ENCODE measurements around the gene RAB6B.

The RAB6B gene

GRCh38 chr3:133855772-133856171 is 39.9 kb downstream of the RAB6B start:
- DNase-seq, result no peak

GRCh38 chr3:133855002-133855370 is 40.7 kb downstream of the RAB6B start:
- DNase-seq, result no peak

GRCh38 chr3:133854264-133855001 is 41.2 kb downstream of the RAB6B start:
- DNase-seq, result no peak

- DNase-seq, result no peak
Measured at GRCh38 chr3:133853925-133854227, 41.8 kb downstream of the RAB6B start.

- no peak for DNase-seq
Measured at GRCh38 chr3:133853063-133853924, 42.4 kb downstream of the RAB6B start.

GRCh38 chr3:133851931-133852330 is 43.8 kb downstream of the RAB6B start:
- DNase-seq, result no peak

- DNase-seq, result no peak
Measured at GRCh38 chr3:133851266-133851906, 44.3 kb downstream of the RAB6B start.

GRCh38 chr3:133850034-133850433 is 45.6 kb downstream of the RAB6B start:
- no peak for DNase-seq

GRCh38 chr3:133849346-133849745 is 46.3 kb downstream of the RAB6B start:
- DNase-seq, result no peak

GRCh38 chr3:133845127-133845526 is 50.6 kb downstream of the RAB6B start:
- no peak for DNase-seq

- DNase-seq, result no peak
Measured at GRCh38 chr3:133843634-133844033, 52.0 kb downstream of the RAB6B start.

GRCh38 chr3:133842158-133842557 is 53.5 kb downstream of the RAB6B start:
- no peak for DNase-seq

- DNase-seq, result no peak
Measured at GRCh38 chr3:133841196-133841595, 54.5 kb downstream of the RAB6B start.

GRCh38 chr3:133840767-133841166 is 54.9 kb downstream of the RAB6B start:
- no peak for DNase-seq

GRCh38 chr3:133840055-133840737 is 55.5 kb downstream of the RAB6B start:
- DNase-seq, result no peak

- no peak for DNase-seq
Measured at GRCh38 chr3:133838916-133839800, 56.5 kb downstream of the RAB6B start.

GRCh38 chr3:133838296-133838789 is 57.3 kb downstream of the RAB6B start:
- DNase-seq, result no peak

GRCh38 chr3:133837487-133838295 is 58.0 kb downstream of the RAB6B start:
- DNase-seq, result no peak

- DNase-seq, result no peak
Measured at GRCh38 chr3:133836497-133837158, 59.1 kb downstream of the RAB6B start.

- DNase-seq, result no peak
Measured at GRCh38 chr3:133835961-133836360, 59.7 kb downstream of the RAB6B start.

- no peak for DNase-seq
Measured at GRCh38 chr3:133835418-133835743, 60.3 kb downstream of the RAB6B start.
